HEK293 (cell line): Measurements from ENCODE around the gene MFAP3.

Experiments used
- CTCF ChIA-PET: fragments of 350-600 bp; formaldehyde crosslinking; extraction: SDS; loops from one replicate; lab custom pipeline; 2021; ENCODE audit warnings: antibody characterized with exemption; lab: Yijun Ruan, JAX
- POLR2A ChIA-PET: fragments of 300-600 bp; formaldehyde crosslinking; extraction: SDS; loops from one replicate; lab custom pipeline; 2020; ENCODE audit warnings: antibody characterized with exemption, inconsistent platforms; lab: Yijun Ruan, JAX
- H3K27ac ChIP-seq: fragments of 200-500 bp; sonication (Bioruptor generic); 2 replicates; pipeline ENCODE4 v1.5.1; 2014; ENCODE audit warnings: low read depth, low read length, control low read depth, inconsistent platforms; ENCODE audit errors: extremely low read depth
- H3K36me3 ChIP-seq, 2 experiments: fragments of 200-500 bp in 1 of 2; sonication (Bioruptor generic) in 1 of 2; 1 replicate in 1 of 2; 2 replicates in 1 of 2; pipeline ENCODE4 v1.5.1; 2014 to 2017; ENCODE audit warnings: inconsistent platforms in 2 of 2, low read length in 2 of 2; ENCODE audit not compliant: control insufficient read depth in 2 of 2, insufficient read depth in 1 of 2
- H3K4me1 ChIP-seq: fragments of 200-500 bp; sonication (Bioruptor generic); 2 replicates; pipeline ENCODE4 v1.5.1; 2014; ENCODE audit warnings: mild to moderate bottlenecking, low read length, inconsistent platforms; ENCODE audit not compliant: control insufficient read depth, insufficient read depth
- H3K4me3 ChIP-seq: 2 replicates; pipeline ENCODE4 v1.5.1; 2011; ENCODE audit warnings: low read depth, mild to moderate bottlenecking, control low read depth, low read length, moderate library complexity
- H3K9me3 ChIP-seq: fragments of 200-500 bp; sonication (Bioruptor generic); 2 replicates; pipeline ENCODE4 v1.5.1; 2014; ENCODE audit warnings: low read depth, low read length, inconsistent platforms; ENCODE audit not compliant: control insufficient read depth, insufficient read depth
- BCL11B ChIP-seq: fragments of 450-650 bp; formaldehyde crosslinking; IDR thresholded peaks from 2 replicates; pipeline ENCODE4 v1.5.1; 2016; ENCODE audit warnings: low read depth, missing biosample characterization, missing genetic modification characterization
- GLI4 ChIP-seq: fragments of 450-650 bp; formaldehyde crosslinking; IDR thresholded peaks from 2 replicates; pipeline ENCODE4 v1.5.1; 2016; ENCODE audit warnings: missing biosample characterization, missing genetic modification characterization
- IKZF3 ChIP-seq: fragments of 450-650 bp; IDR thresholded peaks from 2 replicates; pipeline ENCODE4 v1.5.0; 2018; ENCODE audit warnings: missing biosample characterization, mild to moderate bottlenecking, missing genetic modification characterization, moderate library complexity
- KLF9 ChIP-seq: fragments of 450-650 bp; formaldehyde crosslinking; IDR thresholded peaks from 2 replicates; pipeline ENCODE4 v1.5.1; 2016; ENCODE audit warnings: missing biosample characterization, missing genetic modification characterization, low read depth
- MEIS1 ChIP-seq: sonication (generic); formaldehyde crosslinking; IDR thresholded peaks from 2 replicates; pipeline ENCODE4 v1.8.1; 2022; ENCODE audit warnings: missing genetic modification reagents, mild to moderate bottlenecking, borderline replicate concordance
- SCRT2 ChIP-seq: fragments of 450-650 bp; formaldehyde crosslinking; IDR thresholded peaks from 2 replicates; pipeline ENCODE4 v1.5.1; 2016; ENCODE audit warnings: missing biosample characterization, missing genetic modification characterization
- SP3 ChIP-seq: fragments of 450-650 bp; formaldehyde crosslinking; IDR thresholded peaks from 2 replicates; pipeline ENCODE4 v1.5.1; 2016; ENCODE audit warnings: missing biosample characterization, missing genetic modification characterization
- ZBTB20 ChIP-seq: fragments of 450-650 bp; formaldehyde crosslinking; IDR thresholded peaks from 2 replicates; pipeline ENCODE4 v1.5.1; 2016; ENCODE audit warnings: missing biosample characterization, missing genetic modification characterization
- ZFP41 ChIP-seq: fragments of 450-650 bp; formaldehyde crosslinking; IDR thresholded peaks from 2 replicates; pipeline ENCODE4 v1.5.1; 2016; ENCODE audit warnings: missing biosample characterization, missing genetic modification characterization, borderline replicate concordance
- ZNF138 ChIP-seq: fragments of 450-650 bp; formaldehyde crosslinking; IDR thresholded peaks from 2 replicates; pipeline ENCODE4 v1.5.1; 2016; ENCODE audit warnings: missing biosample characterization, missing genetic modification characterization, borderline replicate concordance
- ZNF221 ChIP-seq: fragments of 450-650 bp; formaldehyde crosslinking; IDR thresholded peaks from 2 replicates; pipeline ENCODE4 v1.5.1; 2017; ENCODE audit warnings: missing biosample characterization, missing genetic modification characterization, borderline replicate concordance
- ZNF302 ChIP-seq: fragments of 450-650 bp; formaldehyde crosslinking; IDR thresholded peaks from 2 replicates; pipeline ENCODE4 v1.5.1; 2016; ENCODE audit warnings: missing biosample characterization, missing genetic modification characterization, low read depth
- ZNF350 ChIP-seq: fragments of 450-650 bp; formaldehyde crosslinking; IDR thresholded peaks from 2 replicates; pipeline ENCODE4 v1.5.0; 2017; ENCODE audit warnings: missing biosample characterization, mild to moderate bottlenecking, missing genetic modification characterization
- ZNF416 ChIP-seq: fragments of 450-650 bp; formaldehyde crosslinking; IDR thresholded peaks from 2 replicates; pipeline ENCODE4 v1.5.1; 2016; ENCODE audit warnings: missing biosample characterization, missing genetic modification characterization
- ZNF585B ChIP-seq: fragments of 450-650 bp; formaldehyde crosslinking; IDR thresholded peaks from 2 replicates; pipeline ENCODE4 v1.5.1; 2016; ENCODE audit warnings: missing biosample characterization, missing genetic modification characterization
- ZNF623 ChIP-seq: fragments of 450-650 bp; formaldehyde crosslinking; IDR thresholded peaks from 2 replicates; pipeline ENCODE4 v1.5.1; 2016; ENCODE audit warnings: missing biosample characterization, missing genetic modification characterization
- ZNF654 ChIP-seq: fragments of 450-650 bp; formaldehyde crosslinking; IDR thresholded peaks from 2 replicates; pipeline ENCODE4 v1.5.1; 2016; ENCODE audit warnings: low read depth, missing biosample characterization, missing genetic modification characterization
- ZNF670 ChIP-seq: fragments of 450-650 bp; formaldehyde crosslinking; IDR thresholded peaks from 2 replicates; pipeline ENCODE4 v1.5.1; 2016; ENCODE audit warnings: missing biosample characterization, missing genetic modification characterization, low read depth
- ZNF747 ChIP-seq: fragments of 450-650 bp; formaldehyde crosslinking; IDR thresholded peaks from 2 replicates; pipeline ENCODE4 v1.5.1; 2016; ENCODE audit warnings: missing biosample characterization, missing genetic modification characterization
- ZNF768 ChIP-seq: fragments of 450-650 bp; formaldehyde crosslinking; IDR thresholded peaks from 2 replicates; pipeline ENCODE4 v1.5.1; 2018; ENCODE audit warnings: missing biosample characterization, mild to moderate bottlenecking, missing genetic modification characterization
- TF ChIP-seq, protein P1 (sequence below): fragments of 450-650 bp; formaldehyde crosslinking; IDR thresholded peaks from 2 replicates; pipeline ENCODE4 v1.5.1; 2017; ENCODE audit warnings: missing biosample characterization, missing genetic modification characterization
- TF ChIP-seq, protein P2 (sequence below): fragments of 450-650 bp; formaldehyde crosslinking; IDR thresholded peaks from 2 replicates; pipeline ENCODE4 v1.5.1; 2017; ENCODE audit warnings: missing biosample characterization, missing genetic modification characterization
- TF ChIP-seq, protein P3 (sequence below): fragments of 450-650 bp; formaldehyde crosslinking; IDR thresholded peaks from 2 replicates; pipeline ENCODE4 v1.5.1; 2016; ENCODE audit warnings: missing biosample characterization, missing genetic modification characterization
- TF ChIP-seq, protein P4 (sequence below): fragments of 450-650 bp; formaldehyde crosslinking; IDR thresholded peaks from 2 replicates; pipeline ENCODE4 v1.5.1; 2016; ENCODE audit warnings: missing biosample characterization, missing genetic modification characterization, borderline replicate concordance
- TF ChIP-seq, protein P5 (sequence below): fragments of 450-650 bp; formaldehyde crosslinking; IDR thresholded peaks from 2 replicates; pipeline ENCODE4 v1.5.1; 2016; ENCODE audit warnings: missing biosample characterization, missing genetic modification characterization

The MFAP3 gene

DNA sequence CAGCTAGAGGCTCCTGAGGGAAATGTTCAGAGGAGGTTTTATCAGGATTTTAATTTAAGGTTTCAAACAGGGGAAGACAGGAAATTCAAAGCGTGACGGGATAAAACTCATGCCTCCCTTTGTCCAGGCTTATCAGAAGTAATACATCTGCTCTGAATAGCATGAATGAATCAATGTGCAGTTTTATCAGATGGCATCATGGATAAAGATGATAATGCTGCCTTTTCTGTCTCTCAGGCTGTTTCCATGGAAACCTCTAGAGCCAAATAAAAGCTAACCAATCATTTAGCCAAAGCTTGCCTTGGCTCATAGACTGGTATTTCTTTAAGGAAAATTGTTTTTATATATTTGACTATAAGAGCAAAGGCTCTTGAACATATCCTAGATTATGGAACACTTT, 16.4 kb downstream of the MFAP3 start (continued):
- no peak for TF ChIP-seq KLF9 (tag by site-specific recombination)
- no peak for TF ChIP-seq SCRT2 (tag by site-specific recombination)
- no peak for TF ChIP-seq ZNF623
- TF ChIP-seq MEIS1 (CRISPR knock-in tag), result no peak
- TF ChIP-seq BCL11B (tag by site-specific recombination), result no peak

DNA sequence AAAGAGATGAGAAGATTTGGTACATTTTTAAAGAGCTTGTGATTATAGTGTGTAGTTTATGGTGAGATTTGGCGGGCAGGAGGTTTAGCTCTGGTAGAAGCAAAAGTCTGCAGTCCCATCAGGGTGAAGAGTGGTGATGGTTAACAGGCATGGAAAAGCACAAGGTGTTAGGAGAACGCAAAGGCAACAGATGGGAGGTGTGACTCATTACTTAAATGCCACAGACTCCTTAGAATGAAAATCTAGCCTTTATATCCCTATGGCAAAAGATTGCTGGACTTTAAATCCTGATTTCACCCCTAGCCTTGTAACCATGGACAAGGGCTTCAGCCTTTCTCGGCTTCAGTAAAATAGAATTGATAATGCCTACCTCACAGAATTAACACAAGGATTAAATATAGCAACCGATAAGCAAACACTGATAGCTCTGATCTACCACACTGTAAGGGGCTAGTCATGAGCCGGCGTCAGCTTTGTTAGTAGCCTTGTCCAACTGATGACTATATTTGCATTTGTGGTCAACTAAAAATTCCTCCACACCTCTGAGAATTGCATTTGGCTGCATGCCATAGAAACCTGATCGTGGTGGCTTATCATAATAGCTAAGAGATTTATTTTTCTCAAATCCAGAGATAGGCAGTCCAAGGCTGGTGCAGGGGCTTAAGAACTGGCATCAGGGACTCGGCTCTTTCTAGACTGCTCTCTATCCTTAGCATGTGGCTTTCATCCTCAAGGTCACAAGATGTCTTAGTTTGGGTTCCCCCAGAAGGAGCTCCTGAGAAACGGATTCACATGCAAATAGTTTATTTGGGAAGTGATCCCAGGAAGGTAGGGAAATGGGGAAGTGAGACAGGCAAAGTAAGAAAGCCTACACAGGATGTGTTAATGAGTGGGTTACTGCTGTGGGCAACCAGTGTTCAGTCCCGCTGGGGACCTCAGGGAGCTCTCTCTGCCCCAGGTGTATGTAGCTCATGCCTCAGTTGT, 19.6 kb downstream of the MFAP3 start:
- Histone ChIP-seq H3K4me3 (no peak overlapping the region), H3K4me1 (peaks cover 19% of the 10 kb centered on the region), H3K27ac (no peak overlapping the region), H3K9me3 (no peaks in the 10 kb centered on the region; the same call in 1 of the 2 replicates), H3K36me3 (peaks cover 0 to 6% of the 10 kb centered on the region in 2 experiments; a peak in 1 of 3 replicates)
- CTCF ChIA-PET, result interaction anchor here (0.7 to 2.3 kb wide), 6 partner anchors 10 to 347 kb away, joined by 3 to 12 read pairs (median 6); partner anchors contain the start of genes FAM114A2 and MFAP3
- POLR2A ChIA-PET, result interaction anchor here (1.4 to 1.7 kb wide), 3 partner anchors 9 to 131 kb away, joined by 4 to 12 read pairs (median 4); partner anchors contain the start of genes FAM114A2 and MFAP3
- TF ChIP-seq ZNF747 (tag by site-specific recombination) (no peak), ZNF221 (no peak), ZNF416 (tag by site-specific recombination) (no peak), ZFP41 (tag by site-specific recombination) (no peak), ZNF350 (tag by site-specific recombination) (no peak), ZNF654 (no peak), ZNF585B (tag by site-specific recombination) (no peak), GLI4 (no peak), IKZF3 (tag by site-specific recombination) (no peak), SP3 (tag by site-specific recombination) (no peak), ZNF138 (no peak), ZNF670 (tag by site-specific recombination) (no peak), ZNF302 (tag by site-specific recombination) (no peak), ZNF768 (no peak), ZBTB20 (tag by site-specific recombination) (no peak)
- TF ChIP-seq, protein P1, sequence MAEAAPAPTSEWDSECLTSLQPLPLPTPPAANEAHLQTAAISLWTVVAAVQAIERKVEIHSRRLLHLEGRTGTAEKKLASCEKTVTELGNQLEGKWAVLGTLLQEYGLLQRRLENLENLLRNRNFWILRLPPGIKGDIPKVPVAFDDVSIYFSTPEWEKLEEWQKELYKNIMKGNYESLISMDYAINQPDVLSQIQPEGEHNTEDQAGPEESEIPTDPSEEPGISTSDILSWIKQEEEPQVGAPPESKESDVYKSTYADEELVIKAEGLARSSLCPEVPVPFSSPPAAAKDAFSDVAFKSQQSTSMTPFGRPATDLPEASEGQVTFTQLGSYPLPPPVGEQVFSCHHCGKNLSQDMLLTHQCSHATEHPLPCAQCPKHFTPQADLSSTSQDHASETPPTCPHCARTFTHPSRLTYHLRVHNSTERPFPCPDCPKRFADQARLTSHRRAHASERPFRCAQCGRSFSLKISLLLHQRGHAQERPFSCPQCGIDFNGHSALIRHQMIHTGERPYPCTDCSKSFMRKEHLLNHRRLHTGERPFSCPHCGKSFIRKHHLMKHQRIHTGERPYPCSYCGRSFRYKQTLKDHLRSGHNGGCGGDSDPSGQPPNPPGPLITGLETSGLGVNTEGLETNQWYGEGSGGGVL (tag by site-specific recombination), result no peak
- TF ChIP-seq, protein P2, sequence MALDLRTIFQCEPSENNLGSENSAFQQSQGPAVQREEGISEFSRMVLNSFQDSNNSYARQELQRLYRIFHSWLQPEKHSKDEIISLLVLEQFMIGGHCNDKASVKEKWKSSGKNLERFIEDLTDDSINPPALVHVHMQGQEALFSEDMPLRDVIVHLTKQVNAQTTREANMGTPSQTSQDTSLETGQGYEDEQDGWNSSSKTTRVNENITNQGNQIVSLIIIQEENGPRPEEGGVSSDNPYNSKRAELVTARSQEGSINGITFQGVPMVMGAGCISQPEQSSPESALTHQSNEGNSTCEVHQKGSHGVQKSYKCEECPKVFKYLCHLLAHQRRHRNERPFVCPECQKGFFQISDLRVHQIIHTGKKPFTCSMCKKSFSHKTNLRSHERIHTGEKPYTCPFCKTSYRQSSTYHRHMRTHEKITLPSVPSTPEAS (tag by site-specific recombination), result no peak
- TF ChIP-seq, protein P3, sequence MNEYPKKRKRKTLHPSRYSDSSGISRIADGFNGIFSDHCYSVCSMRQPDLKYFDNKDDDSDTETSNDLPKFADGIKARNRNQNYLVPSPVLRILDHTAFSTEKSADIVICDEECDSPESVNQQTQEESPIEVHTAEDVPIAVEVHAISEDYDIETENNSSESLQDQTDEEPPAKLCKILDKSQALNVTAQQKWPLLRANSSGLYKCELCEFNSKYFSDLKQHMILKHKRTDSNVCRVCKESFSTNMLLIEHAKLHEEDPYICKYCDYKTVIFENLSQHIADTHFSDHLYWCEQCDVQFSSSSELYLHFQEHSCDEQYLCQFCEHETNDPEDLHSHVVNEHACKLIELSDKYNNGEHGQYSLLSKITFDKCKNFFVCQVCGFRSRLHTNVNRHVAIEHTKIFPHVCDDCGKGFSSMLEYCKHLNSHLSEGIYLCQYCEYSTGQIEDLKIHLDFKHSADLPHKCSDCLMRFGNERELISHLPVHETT (tag by site-specific recombination), result no peak
- TF ChIP-seq, protein P4, sequence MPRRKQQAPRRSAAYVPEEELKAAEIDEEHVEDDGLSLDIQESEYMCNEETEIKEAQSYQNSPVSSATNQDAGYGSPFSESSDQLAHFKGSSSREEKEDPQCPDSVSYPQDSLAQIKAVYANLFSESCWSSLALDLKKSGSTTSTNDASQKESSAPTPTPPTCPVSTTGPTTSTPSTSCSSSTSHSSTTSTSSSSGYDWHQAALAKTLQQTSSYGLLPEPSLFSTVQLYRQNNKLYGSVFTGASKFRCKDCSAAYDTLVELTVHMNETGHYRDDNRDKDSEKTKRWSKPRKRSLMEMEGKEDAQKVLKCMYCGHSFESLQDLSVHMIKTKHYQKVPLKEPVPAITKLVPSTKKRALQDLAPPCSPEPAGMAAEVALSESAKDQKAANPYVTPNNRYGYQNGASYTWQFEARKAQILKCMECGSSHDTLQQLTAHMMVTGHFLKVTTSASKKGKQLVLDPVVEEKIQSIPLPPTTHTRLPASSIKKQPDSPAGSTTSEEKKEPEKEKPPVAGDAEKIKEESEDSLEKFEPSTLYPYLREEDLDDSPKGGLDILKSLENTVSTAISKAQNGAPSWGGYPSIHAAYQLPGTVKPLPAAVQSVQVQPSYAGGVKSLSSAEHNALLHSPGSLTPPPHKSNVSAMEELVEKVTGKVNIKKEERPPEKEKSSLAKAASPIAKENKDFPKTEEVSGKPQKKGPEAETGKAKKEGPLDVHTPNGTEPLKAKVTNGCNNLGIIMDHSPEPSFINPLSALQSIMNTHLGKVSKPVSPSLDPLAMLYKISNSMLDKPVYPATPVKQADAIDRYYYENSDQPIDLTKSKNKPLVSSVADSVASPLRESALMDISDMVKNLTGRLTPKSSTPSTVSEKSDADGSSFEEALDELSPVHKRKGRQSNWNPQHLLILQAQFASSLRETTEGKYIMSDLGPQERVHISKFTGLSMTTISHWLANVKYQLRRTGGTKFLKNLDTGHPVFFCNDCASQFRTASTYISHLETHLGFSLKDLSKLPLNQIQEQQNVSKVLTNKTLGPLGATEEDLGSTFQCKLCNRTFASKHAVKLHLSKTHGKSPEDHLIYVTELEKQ, result peak; percentile 46; the same call in 1 of the 2 replicates
- TF ChIP-seq, protein P5, sequence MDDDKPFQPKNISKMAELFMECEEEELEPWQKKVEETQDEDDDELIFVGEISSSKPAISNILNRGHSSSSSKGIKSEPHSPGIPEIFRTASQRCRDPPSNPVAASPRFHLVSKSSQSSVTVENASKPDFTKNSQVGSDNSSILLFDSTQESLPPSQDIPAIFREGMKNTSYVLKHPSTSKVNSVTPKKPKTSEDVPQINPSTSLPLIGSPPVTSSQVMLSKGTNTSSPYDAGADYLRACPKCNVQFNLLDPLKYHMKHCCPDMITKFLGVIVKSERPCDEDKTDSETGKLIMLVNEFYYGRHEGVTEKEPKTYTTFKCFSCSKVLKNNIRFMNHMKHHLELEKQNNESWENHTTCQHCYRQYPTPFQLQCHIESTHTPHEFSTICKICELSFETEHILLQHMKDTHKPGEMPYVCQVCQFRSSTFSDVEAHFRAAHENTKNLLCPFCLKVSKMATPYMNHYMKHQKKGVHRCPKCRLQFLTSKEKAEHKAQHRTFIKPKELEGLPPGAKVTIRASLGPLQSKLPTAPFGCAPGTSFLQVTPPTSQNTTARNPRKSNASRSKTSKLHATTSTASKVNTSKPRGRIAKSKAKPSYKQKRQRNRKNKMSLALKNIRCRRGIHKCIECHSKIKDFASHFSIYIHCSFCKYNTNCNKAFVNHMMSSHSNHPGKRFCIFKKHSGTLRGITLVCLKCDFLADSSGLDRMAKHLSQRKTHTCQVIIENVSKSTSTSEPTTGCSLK (tag by site-specific recombination), result no peak
